ENCODE results near the gene DRC1.

Gene DRC1

DNA sequence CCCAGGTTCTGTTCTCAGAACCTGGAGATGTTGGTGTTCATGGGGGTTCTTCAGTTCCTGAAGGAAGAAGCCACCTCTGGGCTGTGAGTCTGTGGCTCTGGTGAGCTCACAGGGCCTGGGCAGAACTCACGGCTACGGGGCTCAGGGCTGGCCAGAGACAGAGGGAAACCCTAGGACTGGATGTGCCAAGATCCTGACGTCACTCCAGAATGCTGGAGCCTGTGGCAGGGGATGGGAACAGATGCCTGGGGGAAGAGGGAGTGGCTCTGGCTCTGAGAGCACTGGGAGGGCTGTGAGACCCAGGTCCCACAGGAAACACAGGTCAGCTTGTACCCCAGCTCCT lies 76.2 kb downstream of the DRC1 start, which contains the start of gene OTOF:
OTOF (minus strand) TSS at position 214 of the 343 bp plus-strand sequence.
- DNase-seq (ENCODE audit: low read depth) = no peak

DNA sequence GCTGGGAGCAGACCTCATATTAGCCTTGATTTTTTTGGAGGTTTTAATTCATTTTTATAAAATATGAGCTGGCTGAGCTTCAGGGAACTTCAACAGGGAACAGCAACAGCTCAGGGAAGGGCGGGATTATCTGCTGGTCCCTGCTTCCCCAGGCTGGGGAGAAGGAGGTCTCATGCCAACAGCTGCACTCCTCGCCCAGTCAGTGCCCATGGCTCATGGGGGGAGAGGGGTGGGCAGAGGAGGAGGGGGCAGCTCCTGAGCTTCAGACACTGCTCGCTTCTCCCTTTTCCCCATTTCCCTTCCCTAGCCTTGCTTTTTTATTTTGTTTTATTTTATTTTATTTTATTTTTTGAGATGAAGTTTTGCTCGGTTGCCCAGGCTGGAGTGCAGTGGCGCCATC lies 76.6 kb downstream of the DRC1 start:
- DNase-seq (ENCODE audit: low read depth) = no peak

DNA sequence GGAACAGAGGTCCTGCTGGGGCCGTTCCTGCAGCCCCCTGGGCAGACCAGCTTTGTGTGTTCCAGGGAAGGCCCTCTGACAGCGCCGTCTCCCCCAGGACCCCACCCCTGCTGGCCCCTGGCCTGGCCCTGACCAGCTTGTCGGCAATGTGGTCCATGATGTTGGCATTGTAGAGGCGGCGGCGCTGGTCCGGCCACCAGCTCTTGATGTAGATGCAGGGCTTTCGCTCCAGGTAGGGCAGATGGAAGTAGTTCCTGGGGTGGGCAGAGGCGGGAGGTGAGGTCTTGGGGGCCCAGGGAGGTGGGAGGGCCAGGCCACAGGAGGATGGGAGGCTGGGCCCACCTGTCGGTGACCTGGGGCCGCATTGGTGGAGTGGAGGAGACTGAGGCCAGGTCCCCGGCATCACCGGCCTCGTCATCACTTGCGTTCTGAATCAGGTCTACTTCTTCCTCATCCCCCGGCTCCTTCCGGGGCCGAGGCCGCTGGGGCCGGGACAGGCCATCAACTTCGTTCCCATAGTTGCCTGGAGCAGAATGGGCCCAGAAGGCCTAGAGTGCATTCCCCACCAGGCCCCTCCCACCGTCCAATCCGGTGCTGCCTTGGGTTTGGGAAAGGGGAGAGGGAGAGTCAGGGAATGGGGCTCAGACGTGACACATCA lies 77.5 kb downstream of the DRC1 start:
- no peak for DNase-seq (ENCODE audit: low read depth)

DNA sequence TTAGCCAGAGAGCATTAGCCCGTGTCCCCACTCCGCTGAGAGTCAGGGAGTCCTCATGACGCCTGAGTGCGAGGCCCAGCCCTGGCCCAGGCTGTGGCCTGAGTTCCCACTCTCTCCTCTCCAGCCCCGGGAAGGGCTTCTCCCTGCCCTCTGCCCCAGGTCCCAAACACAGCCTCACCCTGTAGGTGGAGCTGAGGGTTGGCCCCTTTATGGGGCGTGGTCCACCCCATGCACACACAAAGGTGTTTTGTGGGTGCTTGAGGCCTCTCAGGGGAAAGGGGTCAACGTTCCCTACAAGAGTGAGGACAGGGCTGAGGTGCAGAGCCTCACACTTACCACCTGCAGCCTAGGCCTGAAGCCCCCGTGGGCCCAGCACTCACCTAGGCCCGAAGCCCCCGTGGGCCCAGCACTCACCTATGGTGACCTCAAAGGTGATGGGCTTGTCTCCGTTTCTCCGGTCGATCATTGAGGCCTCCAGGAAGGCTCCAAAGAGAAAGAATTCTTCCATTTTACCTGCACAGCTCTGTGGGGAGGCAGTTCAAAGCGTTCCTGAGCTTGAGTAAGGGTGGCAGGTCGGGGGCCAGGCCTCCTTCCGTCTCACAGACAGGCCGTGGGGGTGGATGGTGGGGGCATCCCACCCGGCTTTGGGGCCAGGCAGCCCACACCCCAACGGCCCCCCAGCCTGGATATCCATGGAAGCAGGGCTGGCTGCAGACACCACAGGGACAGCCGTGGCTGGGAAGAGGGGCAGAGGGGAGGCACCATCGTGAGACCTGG lies 78.3 kb downstream of the DRC1 start:
- no peak for DNase-seq (ENCODE audit: low read depth)

DNA sequence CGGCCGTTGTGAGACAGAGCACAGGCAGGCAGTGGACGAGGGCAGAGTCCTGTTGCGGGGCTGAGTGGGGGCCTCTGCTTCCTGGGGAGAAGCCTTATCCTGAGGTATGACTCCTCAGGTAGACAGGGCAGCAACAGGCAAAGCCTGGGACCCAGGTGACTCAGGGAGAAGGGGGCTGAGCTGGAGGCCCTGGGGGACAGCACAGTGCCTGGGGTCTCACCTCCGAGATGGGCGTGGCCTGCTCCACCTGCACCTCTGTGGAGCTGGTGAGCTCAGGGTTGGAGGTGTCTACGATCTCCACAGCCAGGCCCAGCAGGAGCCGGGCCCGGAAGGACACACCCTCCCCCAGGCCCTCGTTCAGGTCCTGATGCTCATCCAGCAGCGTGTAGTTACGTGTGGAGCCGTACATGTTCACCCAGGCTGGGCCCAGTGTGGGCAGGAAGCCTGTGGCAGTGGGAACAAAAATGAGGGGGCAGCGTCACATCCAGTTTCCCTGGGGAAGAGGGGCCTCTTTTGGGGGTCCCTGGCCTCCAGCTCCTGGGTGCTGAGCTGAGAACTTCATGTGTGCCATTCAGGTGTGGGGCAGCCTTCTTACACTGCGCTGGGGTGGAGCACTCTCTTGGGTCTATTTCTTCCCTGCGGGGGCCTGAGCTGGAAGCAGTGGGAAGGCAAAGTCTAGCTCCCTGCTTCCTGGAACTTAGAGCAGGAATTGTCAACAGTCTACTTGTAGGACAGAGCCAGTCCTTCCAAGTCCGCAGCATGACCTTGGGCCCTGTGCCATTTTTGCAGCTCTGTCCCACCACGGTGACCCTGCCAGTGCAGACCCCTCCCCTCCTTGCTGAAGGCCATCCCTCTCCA lies 79.1 kb downstream of the DRC1 start:
- no peak for DNase-seq (ENCODE audit: low read depth)

DNA sequence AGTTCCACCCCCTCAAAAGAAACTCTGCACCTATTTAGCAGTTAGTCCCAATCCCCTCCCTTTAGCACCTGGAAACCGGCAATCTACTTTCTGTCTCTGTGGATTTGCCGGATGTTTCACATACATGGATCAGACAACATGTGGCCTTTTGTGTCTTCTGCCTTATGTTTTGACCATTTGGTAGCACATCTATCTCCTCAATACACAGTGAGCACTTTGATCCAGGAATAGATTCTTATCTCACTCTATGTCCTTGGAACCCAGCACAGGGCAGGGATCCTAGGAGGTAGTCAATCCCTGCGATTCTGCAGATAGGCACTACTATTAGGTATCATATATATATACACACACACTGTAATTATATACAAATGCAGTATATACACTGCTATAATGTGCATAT lies 80.0 kb downstream of the DRC1 start:
- DNase-seq (ENCODE audit: low read depth) = no peak

DNA sequence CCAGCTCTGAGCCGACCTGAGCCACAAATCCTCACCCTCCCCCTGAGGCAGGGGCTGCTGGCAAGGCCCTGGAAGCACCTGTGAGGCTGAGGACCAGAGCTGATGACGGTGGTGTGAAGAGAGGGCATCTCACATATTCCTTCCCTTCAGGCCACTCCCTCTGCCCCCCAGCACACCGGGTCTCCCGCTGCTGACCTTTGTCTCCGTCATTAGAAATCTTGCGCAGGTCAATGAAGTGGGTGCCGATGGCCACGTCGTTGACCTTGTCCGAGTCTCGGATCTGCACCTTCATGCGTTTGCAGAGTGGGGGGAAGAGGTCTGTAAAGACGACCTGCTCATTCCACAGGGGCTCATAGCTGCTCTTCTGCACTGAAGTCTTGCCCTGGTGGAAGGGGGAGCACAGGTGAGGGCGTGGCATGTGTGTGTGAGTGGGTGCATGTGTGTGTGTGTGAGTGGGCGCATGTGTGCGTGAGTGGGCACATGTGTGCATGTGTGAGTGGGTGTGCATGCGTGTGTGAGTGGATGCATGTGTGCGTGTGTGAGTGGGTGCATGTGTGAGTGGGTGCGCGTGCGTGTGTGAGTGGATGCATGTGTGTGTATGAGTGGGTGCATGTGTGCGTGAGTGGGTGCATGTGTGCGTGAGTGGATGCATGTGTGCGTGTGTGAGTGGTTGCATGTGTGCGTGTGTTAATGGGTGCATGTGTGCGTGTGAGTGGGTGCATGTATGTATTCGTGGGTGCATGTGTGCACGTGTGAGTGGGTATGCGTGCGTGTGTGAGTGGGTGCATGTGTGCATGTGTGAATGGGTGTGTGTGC lies 80.7 kb downstream of the DRC1 start:
- no peak for DNase-seq (ENCODE audit: low read depth)

DNA sequence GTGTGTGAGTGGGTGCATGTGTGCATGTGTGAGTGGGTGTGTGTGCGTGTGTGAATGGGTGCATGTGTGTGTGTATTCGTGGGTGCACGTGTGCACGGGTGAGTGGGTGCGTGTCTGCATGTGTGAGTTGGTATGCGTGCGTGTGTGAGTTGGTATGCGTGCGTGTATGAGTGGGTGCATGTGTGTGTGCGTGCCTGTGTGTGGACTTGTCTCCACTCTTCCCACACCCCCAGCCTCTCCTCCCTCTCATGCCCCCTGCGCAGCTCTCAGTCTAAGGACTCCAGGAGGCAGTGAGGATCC lies 81.3 kb downstream of the DRC1 start:
- no peak for DNase-seq (ENCODE audit: low read depth)

DNA sequence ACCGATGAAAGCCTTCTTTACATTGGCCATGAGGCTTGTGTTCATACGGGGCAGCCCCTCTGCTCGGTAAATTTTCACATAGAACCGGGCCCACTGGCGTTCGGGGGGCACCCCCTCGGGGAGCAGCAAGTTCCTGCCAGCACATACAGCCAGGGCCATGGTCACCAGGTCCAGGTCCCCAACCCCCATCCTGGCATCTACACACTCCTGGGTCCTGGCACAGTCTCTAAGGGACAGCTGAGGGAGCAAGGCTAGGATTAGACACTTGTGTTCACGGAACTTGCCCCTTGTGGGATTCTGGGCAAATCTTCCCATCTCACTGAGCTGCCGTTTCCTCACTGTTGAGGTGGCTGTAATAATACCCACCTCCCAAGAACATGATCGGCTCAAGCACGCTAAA lies 81.8 kb downstream of the DRC1 start:
- no peak for DNase-seq (ENCODE audit: low read depth)

DNA sequence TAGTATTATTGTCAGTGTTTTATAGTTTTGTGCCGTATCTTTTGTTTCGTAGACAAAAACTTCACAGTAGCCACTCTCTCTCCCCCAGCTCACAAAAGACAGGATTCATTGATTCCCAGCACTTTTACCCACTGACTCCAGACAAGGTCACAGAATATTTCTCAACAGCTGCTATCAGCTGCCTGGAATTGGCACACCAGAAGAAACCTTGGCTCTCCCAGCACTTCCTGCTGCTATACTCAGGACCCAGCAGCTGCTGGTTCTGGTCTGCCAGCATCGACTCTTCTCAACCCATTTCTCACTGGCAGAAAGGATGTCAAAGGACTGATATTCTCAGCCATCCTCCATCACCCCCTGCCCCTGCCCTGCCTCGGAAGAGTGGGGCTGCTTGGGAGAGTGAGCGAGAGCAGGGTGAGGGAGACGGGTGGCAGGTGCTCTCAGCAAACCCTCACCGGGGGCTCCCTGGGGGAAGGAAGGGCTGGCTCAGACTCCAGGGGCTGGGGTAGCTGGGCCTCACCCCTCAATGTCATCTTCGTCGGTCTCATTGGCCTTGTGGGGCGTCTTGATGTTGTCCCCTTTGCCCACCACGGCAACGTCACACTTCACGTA lies 82.3 kb downstream of the DRC1 start:
- no peak for DNase-seq (ENCODE audit: low read depth)

DNA sequence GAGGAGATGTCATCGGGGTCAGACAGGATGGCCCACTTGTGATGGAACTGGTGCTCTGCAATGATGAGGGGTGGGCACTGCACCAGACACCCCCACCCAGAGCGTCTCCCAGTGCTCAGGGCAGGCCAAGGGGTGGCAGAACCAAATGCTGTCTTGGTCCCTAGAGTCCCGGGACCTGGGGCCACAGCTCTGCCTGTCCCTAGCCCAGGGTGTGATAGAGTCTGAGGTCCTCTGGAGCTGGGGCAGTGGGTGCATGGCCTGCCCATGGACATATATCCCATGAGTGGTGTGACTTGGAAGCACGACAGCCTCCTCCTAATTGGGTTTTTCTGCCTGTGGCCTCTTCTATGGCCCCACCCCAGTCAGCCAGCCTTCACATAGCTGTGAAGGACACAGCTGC lies 82.9 kb downstream of the DRC1 start:
- no peak for DNase-seq (ENCODE audit: low read depth)

DNA sequence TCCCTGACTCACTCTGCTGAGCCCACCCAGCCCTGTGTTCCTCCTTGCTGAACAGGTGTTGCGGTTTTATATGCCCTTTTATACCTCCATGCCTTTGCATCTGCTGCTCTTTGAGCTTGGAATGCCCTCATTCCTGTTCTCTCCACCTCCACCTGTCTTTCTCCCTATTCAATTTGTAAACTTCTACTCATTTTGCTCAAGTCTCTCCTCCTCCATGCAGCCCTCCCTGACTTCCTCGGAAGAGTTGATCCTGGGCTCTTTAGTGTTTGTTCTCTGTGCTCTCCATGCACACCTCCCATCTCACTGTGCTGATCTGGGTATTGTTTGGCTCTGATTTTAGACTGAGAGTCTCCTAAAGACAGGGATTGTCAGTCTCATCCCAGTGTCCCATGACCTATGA lies 83.4 kb downstream of the DRC1 start:
- DNase-seq (ENCODE audit: low read depth) = no peak

DNA sequence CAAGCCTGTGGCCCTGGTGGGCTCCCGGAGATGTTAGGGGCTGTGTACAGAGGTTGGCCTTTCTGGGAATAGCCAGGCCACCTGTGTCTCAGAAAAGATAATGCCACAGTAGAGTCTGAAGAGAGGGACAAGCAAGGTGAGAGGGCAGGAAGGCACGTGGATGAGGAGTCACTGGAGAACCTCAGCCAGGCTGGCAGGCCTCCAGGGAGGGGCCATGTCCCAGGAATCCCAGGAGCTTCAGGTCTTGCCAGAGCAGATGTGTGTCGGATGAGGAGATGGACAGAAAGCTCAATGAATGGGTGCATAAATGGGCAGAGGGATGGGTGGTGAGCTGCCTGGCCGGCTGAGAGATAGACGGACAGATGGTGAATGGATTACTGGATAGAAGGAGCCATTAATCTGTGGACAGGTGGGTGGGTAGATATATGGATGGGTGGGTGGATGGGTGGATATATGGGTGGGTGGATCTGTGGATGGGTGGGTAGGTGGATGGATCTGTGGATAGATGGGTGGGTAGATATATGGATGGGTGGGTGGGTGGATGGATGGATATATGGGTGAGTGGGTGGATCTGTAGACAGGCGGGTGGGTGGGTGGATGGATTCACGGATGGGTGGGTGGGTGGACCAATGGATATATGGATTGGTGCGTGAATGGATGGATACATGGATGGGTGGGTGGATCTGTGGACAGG lies 84.2 kb downstream of the DRC1 start:
- DNase-seq (ENCODE audit: low read depth) = no peak

DNA sequence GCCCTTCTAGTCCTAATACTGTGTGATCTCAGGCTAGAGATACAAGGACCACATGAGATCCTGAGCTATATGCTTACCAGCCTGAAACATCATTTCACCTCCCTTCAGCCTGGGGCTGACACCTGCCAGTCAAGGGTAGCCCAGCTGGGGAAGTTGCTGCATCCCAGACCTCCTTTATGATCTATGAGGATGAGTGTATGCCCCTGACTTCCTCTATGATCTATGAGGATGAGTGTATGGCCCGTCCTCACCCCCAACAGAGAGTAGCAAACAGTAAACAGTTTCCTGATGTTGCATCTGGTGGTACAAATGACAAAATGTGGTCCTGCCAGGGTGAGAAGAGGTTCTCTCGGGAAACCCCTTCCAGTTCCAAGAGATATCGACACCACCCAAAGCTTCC lies 85.1 kb downstream of the DRC1 start:
- no peak for DNase-seq (ENCODE audit: low read depth)

DNA sequence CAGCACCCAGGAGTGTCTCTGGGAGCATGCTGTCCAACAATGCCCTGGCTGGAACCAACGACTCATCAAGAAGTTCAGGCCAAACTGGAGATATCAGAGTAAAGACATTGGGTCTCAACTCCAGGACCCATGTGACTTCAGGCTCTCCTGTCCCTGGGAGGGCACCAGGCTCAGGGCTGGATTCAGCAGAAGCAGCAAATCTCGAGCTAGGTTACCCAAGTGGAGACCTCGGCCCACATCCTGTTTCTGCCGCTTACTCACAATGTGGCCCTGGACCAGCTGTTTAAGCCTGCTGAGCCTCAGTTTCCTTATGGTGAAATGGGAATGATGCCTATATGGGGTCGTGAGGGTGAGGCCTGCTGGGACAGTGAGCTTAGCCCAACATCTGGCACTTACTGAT lies 85.5 kb downstream of the DRC1 start:
- no peak for DNase-seq (ENCODE audit: low read depth)

DNA sequence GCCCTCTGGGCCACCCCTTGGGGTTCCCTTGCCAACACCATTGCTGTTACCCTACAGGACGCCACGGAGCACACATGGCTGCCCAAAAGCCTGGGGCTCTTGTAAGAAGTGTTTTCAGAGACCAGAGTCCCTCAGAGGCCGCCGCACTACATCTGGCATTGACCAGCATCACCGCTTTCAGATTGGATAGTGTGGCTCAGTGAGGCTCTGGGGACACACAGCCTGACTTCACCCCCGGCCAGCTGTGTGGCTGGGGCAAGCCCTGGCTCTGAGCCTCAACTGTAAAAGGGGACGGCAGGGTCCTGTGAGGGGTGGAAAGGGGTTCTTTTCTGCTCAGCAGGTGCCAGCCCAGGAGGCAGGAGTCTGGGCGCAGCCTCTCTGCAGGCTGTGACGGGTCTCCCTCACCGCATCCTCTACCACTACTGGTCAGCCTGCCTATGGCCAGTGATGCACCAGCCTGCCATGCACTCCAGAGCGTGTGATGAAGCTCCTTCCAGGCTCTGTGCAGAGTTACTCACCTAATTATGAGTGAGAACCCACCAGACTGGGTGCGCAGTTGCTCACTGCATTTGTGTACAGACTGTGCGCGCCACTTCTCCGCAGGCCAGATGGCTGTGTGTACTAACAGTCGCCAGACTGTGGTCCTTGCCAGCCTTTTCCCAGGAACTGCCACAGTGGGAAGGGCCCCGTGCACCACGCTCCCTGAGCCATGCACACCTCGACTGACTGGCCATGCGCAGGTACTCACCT lies 86.9 kb downstream of the DRC1 start:
- no peak for DNase-seq (ENCODE audit: low read depth)

DNA sequence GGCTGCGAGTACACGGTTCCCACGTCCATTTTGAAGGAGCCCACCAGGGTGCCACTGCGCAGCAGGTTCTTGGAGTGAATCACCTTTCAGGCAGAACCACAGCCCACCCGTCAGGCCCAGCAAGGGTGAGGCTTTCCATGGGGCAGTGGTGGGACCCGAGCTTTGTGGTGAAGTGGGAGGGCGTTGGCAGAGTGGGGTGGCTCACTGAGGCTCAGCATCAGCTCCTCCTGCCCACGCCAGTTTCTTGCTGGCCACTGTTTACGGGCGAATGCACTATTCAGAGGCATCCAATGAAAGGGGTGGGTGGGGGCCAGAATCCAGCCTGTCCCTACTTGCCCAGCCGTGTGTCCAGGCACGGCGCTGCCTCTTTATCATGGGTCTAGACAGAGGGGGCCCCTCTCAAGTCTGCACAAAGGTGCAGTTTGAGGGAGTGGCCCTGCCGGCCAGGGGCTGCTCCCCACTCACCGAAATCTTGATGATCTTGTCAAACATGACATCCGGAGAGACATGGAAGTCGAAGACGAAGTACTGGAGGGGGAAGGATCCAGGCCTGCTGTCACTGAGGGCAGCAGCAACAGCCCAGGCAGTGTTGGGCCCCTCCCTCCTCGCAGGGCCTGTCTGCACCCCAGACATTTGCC lies 87.6 kb downstream of the DRC1 start:
- no peak for DNase-seq (ENCODE audit: low read depth)

DNA sequence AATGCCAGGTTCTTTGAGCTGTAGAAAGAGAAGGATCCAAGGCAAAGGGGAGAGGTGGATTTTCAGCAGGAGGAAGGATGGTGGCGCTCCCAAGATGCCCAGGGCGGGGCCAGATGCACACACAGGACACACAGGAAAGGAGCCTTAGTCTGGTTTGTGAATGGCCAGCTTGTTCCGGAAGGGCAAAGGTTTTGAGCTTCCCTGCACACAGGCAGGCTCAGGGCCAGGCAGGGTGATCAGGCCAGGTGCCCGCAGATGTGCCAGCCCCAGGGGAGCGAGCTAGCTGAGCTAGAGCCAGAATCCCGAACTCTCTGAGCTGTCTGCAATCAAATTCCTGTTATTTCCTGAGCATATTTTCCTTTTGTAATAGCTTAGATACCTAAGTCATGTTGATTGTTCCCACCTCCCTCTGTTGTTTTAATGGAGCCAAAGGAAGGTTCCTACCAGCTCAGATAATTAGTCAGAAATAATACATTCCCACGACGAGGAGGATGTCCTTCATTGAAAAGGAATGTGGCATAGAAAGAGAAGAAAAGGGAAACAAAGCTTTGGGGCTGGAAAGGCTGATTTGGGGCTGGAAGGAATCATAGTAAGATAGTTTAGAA lies 89.9 kb downstream of the DRC1 start:
- DNase-seq (ENCODE audit: low read depth) = no peak

DNA sequence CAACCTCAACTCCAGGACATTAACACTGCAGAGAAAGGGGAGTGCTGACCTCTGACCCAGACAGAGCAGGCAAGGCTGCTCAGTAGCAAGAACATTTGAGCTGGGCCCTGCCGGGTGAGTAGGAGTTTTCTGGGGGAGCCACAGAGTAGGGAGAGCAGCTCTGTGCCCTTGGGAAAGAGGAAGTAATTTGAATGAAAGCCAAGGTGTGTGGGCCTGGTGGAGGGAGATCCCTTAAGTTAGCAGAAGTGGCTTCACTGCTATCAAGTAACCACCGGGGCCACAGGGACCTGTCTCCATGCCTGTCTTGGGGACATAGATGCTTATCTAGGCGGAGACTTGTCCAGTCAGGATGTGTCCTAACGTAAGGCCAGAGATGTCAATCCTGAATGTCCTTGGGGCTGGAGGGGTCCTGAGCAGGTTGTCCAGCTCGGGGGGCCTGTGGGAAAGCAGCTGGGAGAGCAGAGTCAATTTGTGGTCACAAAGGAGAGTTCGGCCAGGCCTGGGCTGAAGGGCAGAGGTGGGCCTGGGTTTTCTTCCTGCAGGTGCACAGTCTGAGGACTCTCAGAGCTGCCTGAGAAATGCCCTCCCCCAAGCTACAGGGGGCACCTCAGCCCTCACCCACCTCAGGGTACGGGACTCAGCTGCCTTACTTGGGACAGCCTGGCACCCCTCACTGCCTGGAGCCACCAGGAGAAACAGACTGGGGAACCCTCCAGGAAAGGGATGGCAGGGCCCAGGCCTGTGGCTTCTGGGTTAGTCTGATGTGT lies 91.2 kb downstream of the DRC1 start:
- DNase-seq (ENCODE audit: low read depth) = no peak

Data from activated gamma-delta T cell treated with anti-CD3 and anti-CD28 coated beads, Interleukin-2, amount 50 U/mL, for 16 hours (primary cell).